CD14-positive monocyte (primary cell): Measurements from ENCODE around the gene LHX6. TPM values are rescaled to one million over a fixed set of nuclear protein-coding genes. Genes with fewer than 3 reads are reported as not detected.

Source experiments
- DNase-seq, 3 donors: peaks; one replicate each; pipeline ENCODE4 v3.0.0-alpha.2; 2011 to 2022
- H2AFZ ChIP-seq: 2 replicates; pipeline ENCODE4 v1.6.0; 2012; ENCODE audit warnings: mild to moderate bottlenecking, low read depth, low read length, inconsistent platforms; ENCODE audit not compliant: insufficient read depth, poor library complexity, severe bottlenecking
- H3K27ac ChIP-seq, 2 donors: 1 replicate in 1 of 2; 2 replicates in 1 of 2; pipeline ENCODE4 v1.5.1; 2012 to 2013; ENCODE audit warnings: low read length in 2 of 2, control low read depth in 1 of 2, inconsistent platforms in 1 of 2, low read depth in 1 of 2, mild to moderate bottlenecking in 1 of 2
- H3K27me3 ChIP-seq, 2 donors: one replicate each; pipeline versions ENCODE4 v1.6.0 to v1.6.1; 2011 to 2013; ENCODE audit warnings: low read length in 2 of 2; ENCODE audit not compliant: control insufficient read depth in 2 of 2, insufficient read depth in 2 of 2
- H3K36me3 ChIP-seq, 2 donors: replicated peaks in 1 of 2; 1 replicate in 1 of 2; 2 replicates in 1 of 2; pipeline versions ENCODE4 v1.5.1 to v1.6.1; 2012 to 2013; ENCODE audit warnings: low read length in 2 of 2, control low read depth in 1 of 2, inconsistent platforms in 1 of 2, mild to moderate bottlenecking in 1 of 2; ENCODE audit not compliant: insufficient read depth in 2 of 2, control insufficient read depth in 1 of 2
- H3K4me1 ChIP-seq, 2 donors: 1 replicate in 1 of 2; 2 replicates in 1 of 2; pipeline versions ENCODE4 v1.5.1 to v1.6.1; 2012 to 2013; ENCODE audit warnings: low read length in 2 of 2, control low read depth in 1 of 2, inconsistent platforms in 1 of 2, mild to moderate bottlenecking in 1 of 2, moderate library complexity in 1 of 2; ENCODE audit not compliant: insufficient read depth in 2 of 2, control insufficient read depth in 1 of 2
- H3K4me2 ChIP-seq: replicated peaks from 2 replicates; pipeline ENCODE3; 2012; ENCODE audit warnings: low read length, moderate library complexity, mild to moderate bottlenecking; ENCODE audit not compliant: poor library complexity, severe bottlenecking; ENCODE audit errors: extremely low read depth
- H3K4me3 ChIP-seq, 3 experiments: fragments of 200-600 bp in 1 of 3; sonication (generic) in 1 of 3; replicated peaks in 1 of 3; 1 replicate in 2 of 3; 2 replicates in 1 of 3; pipeline ENCODE4 v1.5.1; 2011 to 2013; ENCODE audit warnings: low read length in 3 of 3, mild to moderate bottlenecking in 3 of 3, control low read depth in 2 of 3, low read depth in 2 of 3, inconsistent platforms in 1 of 3, moderate library complexity in 1 of 3
- H3K79me2 ChIP-seq: 2 replicates; pipeline ENCODE4 v1.6.0; 2012; ENCODE audit warnings: mild to moderate bottlenecking, control low read depth, inconsistent platforms, low read length, moderate library complexity; ENCODE audit not compliant: insufficient read depth
- H3K9ac ChIP-seq: 2 replicates; pipeline ENCODE4 v1.6.0; 2017; ENCODE audit warnings: low read length, mild to moderate bottlenecking; ENCODE audit not compliant: insufficient read depth, poor library complexity, severe bottlenecking
- H3K9me3 ChIP-seq, 2 donors: replicated peaks in 1 of 2; 1 replicate in 1 of 2; 2 replicates in 1 of 2; pipeline versions ENCODE4 v1.5.1 to v1.6.1; 2012 to 2013; ENCODE audit warnings: low read length in 2 of 2, control low read depth in 1 of 2; ENCODE audit not compliant: control insufficient read depth in 1 of 2, insufficient read depth in 1 of 2
- H4K20me1 ChIP-seq: 2 replicates; pipeline ENCODE4 v1.6.0; 2012; ENCODE audit warnings: mild to moderate bottlenecking, low read length, control low read depth, moderate library complexity; ENCODE audit not compliant: insufficient read depth
- H3K27ac Mint-ChIP-seq, 7 donors: one replicate each; pipeline ENCODE4 v1.8.0; 2020; ENCODE audit warnings: mild to moderate bottlenecking in 7 of 7, mixed read lengths in 7 of 7, moderate library complexity in 6 of 7, inconsistent platforms in 2 of 7
- H3K27me3 Mint-ChIP-seq, 3 donors: one replicate each; pipeline ENCODE4 v1.8.0; 2021 to 2022; ENCODE audit warnings: low read depth in 3 of 3, mild to moderate bottlenecking in 3 of 3, mixed read lengths in 3 of 3, moderate library complexity in 3 of 3, inconsistent platforms in 1 of 3
- H3K36me3 Mint-ChIP-seq, 2 donors: one replicate each; pipeline ENCODE4 v1.8.0; 2020; ENCODE audit warnings: mixed read lengths in 2 of 2, inconsistent platforms in 1 of 2, mild to moderate bottlenecking in 1 of 2
- H3K4me1 Mint-ChIP-seq: one replicate; pipeline ENCODE4 v1.8.0; 2020; ENCODE audit warnings: mild to moderate bottlenecking, mixed read lengths
- H3K4me3 Mint-ChIP-seq, 2 donors: one replicate each; pipeline ENCODE4 v1.8.0; 2020; ENCODE audit warnings: mild to moderate bottlenecking in 2 of 2, mixed read lengths in 2 of 2, moderate library complexity in 1 of 2
- H3K9me3 Mint-ChIP-seq, 7 donors: one replicate each; pipeline ENCODE4 v1.8.0; 2020 to 2022; ENCODE audit warnings: mixed read lengths in 7 of 7, mild to moderate bottlenecking in 6 of 7, moderate library complexity in 6 of 7, inconsistent platforms in 2 of 7
- WGBS: methylation state at CpG from one replicate; pipeline ENCODE4 v1.1.5; 2013; ENCODE audit warnings: missing lambda C conversion rate; ENCODE audit not compliant: insufficient coverage; 5-methylcytosine and 5-hydroxymethylcytosine counted together
- intact Hi-C, 2 donors: fragments of 100-400 bp; cut with micrococcal nuclease; formaldehyde crosslinking; loops; one replicate each; pipeline versions ENCODE4 v1.15.0 to v1.15.1; 2023
- polyA plus RNA-seq, 3 donors: library from polyadenylated mRNA; depleted of rRNA in 1 of 3; unstranded in 2 of 3; stranded (reverse) in 1 of 3; fragments of 300-500 nt in 2 of 3; fragments of >200 nt in 1 of 3; fragmentation: Illumina TruSeq in 2 of 3; gene quantifications; 1 replicate in 2 of 3; 2 replicates in 1 of 3; pipeline ENCODE4 v1.2.3, GENCODE V29; 2012 to 2021
- TF ChIP-seq, protein P1 (sequence below): fragments of 200-600 bp; IDR thresholded peaks from one replicate; pipeline ENCODE4 v1.8.0; 2022; ENCODE audit warnings: antibody characterized with exemption, mild to moderate bottlenecking

The LHX6 gene
- polyA plus RNA-seq, 3 donors, result not detected

DNA sequence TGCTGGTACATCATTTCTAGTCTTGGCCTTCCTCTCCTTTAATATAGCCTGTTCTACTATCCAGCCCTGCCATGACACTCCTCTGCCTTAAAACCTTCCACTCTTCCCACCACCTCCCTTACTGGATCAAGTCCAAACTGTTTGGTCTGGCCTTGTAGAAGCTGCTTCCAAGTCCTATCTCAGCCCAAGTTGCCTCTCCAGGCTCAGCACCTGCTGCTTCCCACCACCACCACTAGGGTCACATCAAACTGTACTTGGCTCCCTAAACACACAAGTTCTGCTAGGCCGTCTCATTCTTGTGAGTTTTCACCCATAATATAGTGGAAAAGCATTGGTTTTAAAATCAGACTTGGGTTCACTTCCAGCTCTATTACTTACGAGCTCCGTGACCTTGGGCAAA lies 70.6 kb downstream of the LHX6 start:
- no peaks in the 10 kb centered on the region for H3K36me3 ChIP-seq
- Mint-ChIP-seq H3K27ac (peak overlapping the region in 2 of 7 donors; percentile 1 to 31), H3K9me3 (peaks cover 3 to 7% (median 4%) of the 10 kb centered on the region in 7 donors), H3K4me1 (peaks cover 33% of the 10 kb centered on the region), H3K36me3 (no peaks in the 10 kb centered on the region), H3K27me3 (peaks cover 4 to 8% (median 7%) of the 10 kb centered on the region in 3 donors), H3K4me3 (no peak overlapping the region)
- peaks cover 7 to 10% of the 10 kb centered on the region in 2 donors for H3K4me1 ChIP-seq
- H3K4me3 ChIP-seq, result no peak overlapping the region
- no peaks in the 10 kb centered on the region for H3K27me3 ChIP-seq
- no peak overlapping the region for H3K9ac ChIP-seq
- H3K79me2 ChIP-seq, result peaks cover 46% of the 10 kb centered on the region
- H2AFZ ChIP-seq, result no peak overlapping the region
- peaks cover 29% of the 10 kb centered on the region for H4K20me1 ChIP-seq
- H3K9me3 ChIP-seq, result no peaks in the 10 kb centered on the region
- H3K27ac ChIP-seq, result no peak overlapping the region
- H3K4me2 ChIP-seq, result no peak overlapping the region
- no CpG with 5 or more reads among the region's 3 CpGs for WGBS
- peak; percentile 14 to 29 (median 18) for DNase-seq
- TF ChIP-seq, protein P1, sequence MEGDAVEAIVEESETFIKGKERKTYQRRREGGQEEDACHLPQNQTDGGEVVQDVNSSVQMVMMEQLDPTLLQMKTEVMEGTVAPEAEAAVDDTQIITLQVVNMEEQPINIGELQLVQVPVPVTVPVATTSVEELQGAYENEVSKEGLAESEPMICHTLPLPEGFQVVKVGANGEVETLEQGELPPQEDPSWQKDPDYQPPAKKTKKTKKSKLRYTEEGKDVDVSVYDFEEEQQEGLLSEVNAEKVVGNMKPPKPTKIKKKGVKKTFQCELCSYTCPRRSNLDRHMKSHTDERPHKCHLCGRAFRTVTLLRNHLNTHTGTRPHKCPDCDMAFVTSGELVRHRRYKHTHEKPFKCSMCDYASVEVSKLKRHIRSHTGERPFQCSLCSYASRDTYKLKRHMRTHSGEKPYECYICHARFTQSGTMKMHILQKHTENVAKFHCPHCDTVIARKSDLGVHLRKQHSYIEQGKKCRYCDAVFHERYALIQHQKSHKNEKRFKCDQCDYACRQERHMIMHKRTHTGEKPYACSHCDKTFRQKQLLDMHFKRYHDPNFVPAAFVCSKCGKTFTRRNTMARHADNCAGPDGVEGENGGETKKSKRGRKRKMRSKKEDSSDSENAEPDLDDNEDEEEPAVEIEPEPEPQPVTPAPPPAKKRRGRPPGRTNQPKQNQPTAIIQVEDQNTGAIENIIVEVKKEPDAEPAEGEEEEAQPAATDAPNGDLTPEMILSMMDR, result peak; percentile 66
- intact Hi-C loops, result loop anchor here (5.0 kb wide), 2 partner anchors 61 to 66 kb away; partner anchors contain the start of gene TTLL11 (in 1 of the 2)

DNA sequence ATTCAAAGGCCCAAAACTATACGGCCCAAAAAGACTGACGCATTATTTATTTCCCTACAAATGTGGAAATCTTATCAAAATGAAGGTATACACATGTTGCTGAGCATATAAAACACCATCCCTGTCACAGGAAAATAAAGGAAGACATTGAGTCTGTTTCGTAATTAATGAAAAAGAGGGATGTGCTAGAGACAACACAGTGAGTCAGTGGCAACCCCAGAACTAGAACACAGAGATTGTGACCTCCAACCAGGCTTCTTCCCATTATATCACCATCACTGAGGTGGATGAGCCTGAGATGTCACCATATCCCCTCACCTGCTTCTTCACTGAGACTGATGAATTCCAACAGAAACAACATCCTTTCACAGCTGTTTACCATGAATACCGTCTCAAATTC lies 73.0 kb downstream of the LHX6 start:
- Histone ChIP-seq H3K9ac (no peak overlapping the region), H3K4me2 (no peak overlapping the region), H3K79me2 (peaks cover 47% of the 10 kb centered on the region), H2AFZ (no peak overlapping the region), H3K27me3 (no peaks in the 10 kb centered on the region), H3K9me3 (no peaks in the 10 kb centered on the region), H4K20me1 (peaks cover 39% of the 10 kb centered on the region), H3K27ac (peak overlapping the region in 1 of 2 donors; percentile 48), H3K4me3 (no peak overlapping the region), H3K36me3 (peaks cover 4 to 15% of the 10 kb centered on the region in 2 donors), H3K4me1 (peaks cover 7 to 10% of the 10 kb centered on the region in 2 donors)
- intact Hi-C loops, result loop anchor here (5.0 kb wide), 2 partner anchors 58 to 63 kb away; partner anchors contain the start of gene TTLL11 (in 1 of the 2)
- TF ChIP-seq, protein P1, result no peak
- peaks cover 33% of the 10 kb centered on the region for H3K4me1 Mint-ChIP-seq
- H3K9me3 Mint-ChIP-seq, result peaks cover 0 to 2% (median 0%) of the 10 kb centered on the region in 7 donors
- peaks cover 12 to 16% of the 10 kb centered on the region in 2 donors for H3K36me3 Mint-ChIP-seq
- 93% methylated on average over 1 of the region's 4 CpGs for WGBS
- peak in 1 of 3 donors; percentile 45 for DNase-seq
- peaks cover 2 to 4% (median 2%) of the 10 kb centered on the region in 3 donors for H3K27me3 Mint-ChIP-seq
- no peak overlapping the region for H3K4me3 Mint-ChIP-seq
- peak overlapping the region in 1 of 7 donors; percentile 11 for H3K27ac Mint-ChIP-seq

Other genes starting within 250 kb of the LHX6 start
- 1 to 10 TPM; 2.9 to 3.5 (median 3.1) TPM for gene TTLL11, start 135.6 kb downstream of the LHX6 start, polyA plus RNA-seq
- 10 to 100 TPM; 19.6 to 71.2 (median 63.5) TPM for gene NDUFA8, start 69.2 kb downstream of the LHX6 start, polyA plus RNA-seq
- gene MORN5, start 69.0 kb downstream of the LHX6 start, polyA plus RNA-seq, result not detected
- gene RBM18, start 35.9 kb upstream of the LHX6 start, polyA plus RNA-seq, result 10 to 100 TPM; 10.4 to 26.3 (median 25.3) TPM
- gene MRRF, start 35.9 kb upstream of the LHX6 start, polyA plus RNA-seq, result 10 to 100 TPM; 16.0 to 34.4 (median 16.2) TPM
- 10 to 100 TPM; 17.9 to 27.8 (median 20.5) TPM for gene PTGS1, start 142.1 kb upstream of the LHX6 start, polyA plus RNA-seq
- not detected for gene OR1J1, start 249.0 kb upstream of the LHX6 start, polyA plus RNA-seq